ENCODE results near the gene DLX5.

DNA sequence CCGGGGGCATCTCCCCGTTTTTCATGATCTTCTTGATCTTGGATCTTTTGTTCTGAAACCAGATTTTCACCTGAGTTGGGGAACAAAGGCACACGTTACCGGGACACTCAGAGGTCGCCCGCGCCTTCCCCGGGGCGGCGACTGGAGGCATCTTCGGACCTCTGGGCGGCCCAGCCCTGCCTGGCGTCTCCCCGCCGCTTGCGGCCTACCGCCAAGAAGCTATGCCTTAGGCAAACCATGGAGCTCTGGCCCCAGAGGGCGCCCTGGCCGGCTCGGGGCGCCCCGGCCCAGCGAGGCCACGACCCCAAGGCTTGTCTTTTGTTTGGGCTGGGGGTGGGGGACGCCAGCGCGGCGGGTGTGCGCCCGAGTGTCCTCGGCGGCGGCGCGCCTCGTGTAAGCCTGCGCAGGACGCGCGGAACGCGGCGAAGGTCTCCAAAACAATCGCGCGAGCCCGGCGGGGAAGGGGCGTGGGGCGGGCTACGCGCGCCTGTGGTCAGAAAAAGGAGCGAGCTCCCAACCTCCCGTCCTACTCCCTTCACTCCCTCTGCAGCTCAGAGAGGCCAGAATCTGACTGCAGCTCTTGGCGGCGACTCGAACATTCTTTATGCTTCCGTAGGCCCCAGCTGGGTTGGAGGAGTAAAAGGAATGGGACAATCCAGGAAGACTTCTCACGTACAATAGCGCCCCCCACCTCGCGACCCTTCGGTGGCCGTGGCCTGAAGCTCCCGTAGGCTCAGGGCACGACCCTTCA lies 3.5 kb downstream of the DLX5 start:
- no peak for TF ChIP-seq POLR2A (IDR thresholded peaks at IDR 0.05)
- TF ChIP-seq, protein P1, sequence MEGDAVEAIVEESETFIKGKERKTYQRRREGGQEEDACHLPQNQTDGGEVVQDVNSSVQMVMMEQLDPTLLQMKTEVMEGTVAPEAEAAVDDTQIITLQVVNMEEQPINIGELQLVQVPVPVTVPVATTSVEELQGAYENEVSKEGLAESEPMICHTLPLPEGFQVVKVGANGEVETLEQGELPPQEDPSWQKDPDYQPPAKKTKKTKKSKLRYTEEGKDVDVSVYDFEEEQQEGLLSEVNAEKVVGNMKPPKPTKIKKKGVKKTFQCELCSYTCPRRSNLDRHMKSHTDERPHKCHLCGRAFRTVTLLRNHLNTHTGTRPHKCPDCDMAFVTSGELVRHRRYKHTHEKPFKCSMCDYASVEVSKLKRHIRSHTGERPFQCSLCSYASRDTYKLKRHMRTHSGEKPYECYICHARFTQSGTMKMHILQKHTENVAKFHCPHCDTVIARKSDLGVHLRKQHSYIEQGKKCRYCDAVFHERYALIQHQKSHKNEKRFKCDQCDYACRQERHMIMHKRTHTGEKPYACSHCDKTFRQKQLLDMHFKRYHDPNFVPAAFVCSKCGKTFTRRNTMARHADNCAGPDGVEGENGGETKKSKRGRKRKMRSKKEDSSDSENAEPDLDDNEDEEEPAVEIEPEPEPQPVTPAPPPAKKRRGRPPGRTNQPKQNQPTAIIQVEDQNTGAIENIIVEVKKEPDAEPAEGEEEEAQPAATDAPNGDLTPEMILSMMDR (IDR thresholded peaks at IDR 0.05): no peak
